ENCODE results near the gene PTCSC3.
"Not testable (repeated sequence)": the region's sequence is repeated elsewhere in the genome, so short reads cannot be mapped to it uniquely, and the experiment has no call there.

Gene PTCSC3

DNA sequence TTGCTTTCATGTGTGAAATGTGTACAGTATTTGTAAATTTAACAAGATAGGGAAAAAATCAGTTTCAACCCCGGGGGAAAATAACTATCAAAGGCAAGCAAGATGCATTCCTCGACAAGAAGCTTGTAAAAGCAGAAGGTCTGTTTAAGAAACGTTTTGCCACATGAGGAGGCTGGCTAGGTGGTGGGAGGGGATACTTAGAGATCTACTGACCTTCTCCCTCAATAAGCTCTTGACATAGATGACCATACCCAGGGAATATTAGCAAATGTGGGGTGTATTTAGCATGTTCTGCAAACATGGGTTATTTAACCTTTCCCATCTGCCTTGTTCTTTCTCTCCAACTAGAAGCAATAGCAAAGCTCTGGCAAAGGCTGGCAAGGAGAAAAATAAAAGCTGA is 4.9 kb downstream of the PTCSC3 start:
- no peak for DNase-seq

DNA sequence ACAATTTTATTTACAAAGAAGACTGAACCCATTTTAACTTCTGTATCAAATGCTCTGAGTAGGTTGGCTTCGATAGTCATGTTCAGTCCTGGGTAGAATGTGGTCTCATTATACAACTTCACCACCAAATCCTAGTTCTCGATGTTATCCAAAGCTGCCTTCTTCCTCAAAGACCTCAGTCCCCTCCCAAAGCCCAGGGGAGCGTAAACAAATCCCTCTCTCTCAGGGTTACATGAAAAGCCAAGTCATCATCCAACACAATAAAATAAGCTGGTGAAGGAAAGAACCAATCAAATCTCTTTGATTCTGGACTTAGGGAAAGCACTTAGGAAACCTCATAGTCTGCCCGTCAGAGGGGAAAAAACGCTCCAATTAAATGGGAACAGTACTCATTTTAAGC is 9.1 kb downstream of the PTCSC3 start:
- DNase-seq = peak; percentile 77

DNA sequence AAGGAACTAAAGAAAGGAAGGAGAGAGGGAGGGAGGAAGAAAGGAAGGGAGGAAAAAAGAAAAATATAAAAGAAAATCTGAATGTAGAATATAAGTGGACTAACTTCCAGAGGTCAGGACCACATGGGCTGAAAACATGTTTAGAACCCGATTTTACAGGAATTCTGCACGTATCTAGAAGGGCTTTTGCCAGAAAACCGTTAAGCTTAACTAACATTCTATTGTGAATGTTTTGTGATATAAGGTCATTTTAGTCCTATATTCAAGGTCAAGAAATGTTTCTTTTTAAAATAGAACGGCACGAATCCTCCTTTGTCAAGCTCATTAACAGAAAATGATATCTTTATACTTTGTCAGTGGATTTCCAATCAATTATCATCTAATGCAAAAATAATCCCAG is 13.1 kb downstream of the PTCSC3 start:
- DNase-seq = no peak

DNA sequence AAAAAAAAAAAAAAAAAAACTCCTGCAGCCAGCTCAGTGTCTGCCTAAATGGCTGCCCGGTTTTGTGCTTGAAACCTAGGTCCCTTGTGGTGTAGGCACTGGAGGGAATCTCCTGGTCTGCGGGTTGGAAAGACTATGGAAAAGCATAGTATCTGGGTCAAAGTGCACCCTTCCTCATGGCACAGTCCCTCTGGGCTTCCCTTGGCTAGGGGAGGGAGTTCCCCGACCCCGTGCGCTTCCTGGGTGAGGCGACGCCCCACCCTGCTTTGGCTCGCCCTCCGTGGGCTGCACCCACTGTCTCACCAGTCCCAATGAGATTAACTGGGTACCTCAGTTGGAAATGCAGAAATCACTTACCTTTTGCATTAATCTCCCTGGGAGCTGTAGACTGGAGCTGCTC is 14.3 kb downstream of the PTCSC3 start:
- no peak for DNase-seq

DNA sequence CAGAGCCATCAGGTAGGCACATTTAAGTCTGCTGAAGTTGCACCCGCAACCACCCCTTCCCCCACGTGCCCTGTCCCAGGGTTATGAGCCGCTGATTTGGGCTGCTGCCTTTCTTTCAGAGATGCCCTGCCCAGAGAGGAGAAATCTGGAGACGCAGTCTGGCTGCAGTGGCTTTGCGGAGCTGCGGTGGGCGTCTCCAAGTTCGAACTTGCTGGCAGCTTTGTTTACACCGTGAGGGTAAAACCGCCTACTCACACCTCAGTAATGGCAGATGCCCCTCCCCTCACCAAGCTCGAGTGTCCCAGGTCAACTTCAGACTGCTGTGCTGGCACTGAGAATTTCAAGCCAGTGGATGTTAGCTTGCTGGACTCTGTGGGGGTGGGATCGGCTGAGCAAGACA is 14.7 kb downstream of the PTCSC3 start:
- no peak for DNase-seq

DNA sequence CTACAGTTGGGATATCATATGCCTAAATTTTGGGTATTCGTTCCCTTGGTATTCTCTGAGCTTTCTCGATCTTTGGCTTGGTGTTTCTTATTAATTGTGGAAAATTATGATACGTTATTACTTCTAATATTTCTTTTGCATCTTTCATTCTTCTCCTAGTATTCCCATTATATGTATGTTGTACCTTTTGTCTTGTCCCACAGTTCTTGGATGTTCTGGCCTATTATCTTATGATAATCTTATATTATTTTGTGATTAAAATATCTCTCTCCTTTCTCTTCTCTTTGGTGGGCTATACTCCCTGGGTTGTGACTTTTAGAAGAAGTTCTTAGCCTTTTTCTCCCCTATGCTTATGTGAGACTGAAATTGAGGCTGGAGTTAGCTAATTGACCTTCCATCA is 25.2 kb downstream of the PTCSC3 start:
- DNase-seq = no peak

DNA sequence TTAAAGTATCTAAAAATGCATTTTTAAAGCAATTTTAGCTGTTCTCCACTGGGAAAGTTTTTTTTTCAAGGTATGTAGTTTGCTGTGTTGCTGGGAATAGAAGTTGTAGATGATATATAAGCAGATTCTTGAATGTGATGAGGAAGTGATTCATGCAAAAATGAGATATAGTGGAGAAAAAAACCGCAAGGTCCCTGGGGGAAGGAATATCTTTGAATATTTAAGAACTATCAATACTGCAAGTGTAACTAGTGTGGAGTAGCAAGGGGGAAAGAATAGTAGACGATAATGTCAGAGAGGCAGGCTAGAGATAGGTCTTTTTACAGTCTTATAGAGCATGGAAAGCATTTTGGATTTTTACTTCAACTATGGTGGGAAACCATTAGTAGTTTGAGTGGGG is 42.5 kb downstream of the PTCSC3 start:
- DNase-seq = no peak

DNA sequence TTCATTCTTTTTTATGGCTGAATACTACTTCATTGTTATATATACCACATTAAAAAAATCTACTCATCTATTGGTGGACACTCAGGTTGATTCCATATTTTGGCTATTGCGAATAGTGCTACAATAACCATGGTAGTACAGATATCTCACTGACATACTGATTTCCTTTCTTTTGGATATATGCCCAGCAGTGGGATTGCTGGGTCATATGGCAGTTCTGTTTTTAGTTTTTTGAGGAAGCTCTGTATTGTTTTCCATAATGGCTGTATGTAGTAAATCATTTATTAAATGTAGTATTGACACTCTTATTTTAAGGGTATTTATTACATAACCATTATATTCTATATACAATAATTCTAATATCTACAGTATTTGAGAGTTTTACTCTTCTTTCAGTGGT is 43.7 kb downstream of the PTCSC3 start:
- DNase-seq = no peak

DNA sequence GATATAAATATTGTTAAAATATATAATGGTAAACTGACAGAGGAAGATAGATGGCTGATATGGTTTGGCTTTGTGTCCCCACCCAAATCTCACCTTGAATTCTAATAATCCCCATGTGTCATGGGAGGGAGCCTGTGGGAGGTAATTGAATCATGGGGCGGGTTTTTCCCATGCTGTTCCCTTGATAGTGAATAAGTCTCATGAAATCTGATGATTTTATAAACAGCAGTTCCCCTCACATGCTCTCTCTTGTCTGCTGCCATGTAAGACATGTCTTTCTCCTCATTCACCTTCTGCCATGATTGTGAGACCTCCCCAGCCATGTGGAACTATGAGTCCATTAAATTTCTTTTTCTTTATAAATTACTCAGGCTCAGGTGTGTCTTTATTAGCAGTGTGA is 46.3 kb downstream of the PTCSC3 start:
- DNase-seq = no peak

DNA sequence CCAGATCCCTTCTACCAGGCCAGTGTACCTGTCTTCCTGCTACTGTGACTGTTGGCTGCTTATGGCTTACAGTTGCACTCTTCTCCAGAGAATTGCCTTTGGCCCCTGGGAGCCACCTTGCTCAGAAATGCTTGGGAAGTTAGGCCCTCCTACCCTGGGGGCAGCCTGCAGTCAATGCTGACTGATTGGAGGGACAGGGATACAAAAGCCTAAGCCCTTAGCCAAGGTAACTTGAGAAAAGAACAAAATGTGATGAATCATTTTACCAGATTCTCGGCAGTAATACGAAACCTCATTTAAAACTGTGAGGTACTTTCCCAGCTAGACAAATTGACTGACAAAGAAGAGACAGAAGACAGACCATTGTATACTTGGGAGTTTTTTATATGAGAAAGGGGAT is 47.3 kb downstream of the PTCSC3 start:
- DNase-seq = peak; percentile 65

DNA sequence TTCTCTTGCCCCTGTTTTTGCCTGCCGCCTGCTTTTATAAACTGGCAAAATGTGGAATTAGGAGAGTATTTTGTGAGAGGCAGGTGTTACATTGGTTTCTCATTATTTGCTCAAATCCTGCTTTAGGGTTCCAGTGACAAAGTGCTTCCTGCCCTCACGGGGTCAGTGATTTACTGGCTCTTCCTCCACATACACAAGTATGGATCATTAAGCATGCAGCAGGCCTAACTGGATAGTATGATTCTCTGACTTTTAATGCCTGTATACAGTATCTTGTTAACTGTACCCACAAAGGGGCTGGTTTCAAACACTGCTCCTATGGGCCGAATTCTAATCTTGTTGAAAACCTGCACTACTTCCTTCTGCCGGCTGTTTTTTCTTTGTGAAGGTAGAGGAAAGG is 63.2 kb downstream of the PTCSC3 start:
- DNase-seq = no peak

DNA sequence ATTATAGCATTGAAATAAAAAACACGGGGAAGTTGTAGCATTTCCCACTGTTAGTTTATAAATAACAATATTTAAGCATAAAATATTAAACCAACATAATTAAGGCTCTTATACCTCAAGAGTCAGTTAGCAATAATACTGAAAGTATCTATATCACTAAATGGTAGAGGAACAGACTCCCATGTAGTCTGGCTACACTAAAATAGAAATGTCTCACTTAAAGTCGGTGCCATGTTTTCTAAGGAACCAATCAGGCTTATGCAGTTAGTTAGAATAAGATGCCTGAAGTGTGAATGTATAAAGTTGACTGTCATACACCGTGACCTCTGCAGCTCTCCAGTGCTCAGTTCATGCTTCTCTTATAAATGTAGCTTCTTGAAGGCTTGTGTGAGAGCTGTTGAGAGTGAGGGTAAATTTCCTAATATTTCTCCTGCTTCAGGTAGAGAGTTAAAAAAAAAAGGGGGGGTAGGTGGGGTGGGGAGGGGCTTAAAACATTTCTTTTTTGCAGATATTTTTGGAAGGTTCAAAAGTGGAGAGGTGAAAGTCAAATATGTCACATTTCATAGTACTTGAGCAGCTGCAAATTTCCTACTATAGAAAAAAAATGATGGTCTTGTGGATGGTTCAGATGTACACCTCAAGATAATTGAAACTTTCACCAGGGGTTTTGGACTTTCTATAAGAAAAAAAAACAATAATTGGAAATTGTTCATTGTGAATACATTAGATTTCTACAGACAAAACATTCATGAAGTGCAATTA is 64.5 kb downstream of the PTCSC3 start:
- DNase-seq = no peak

DNA sequence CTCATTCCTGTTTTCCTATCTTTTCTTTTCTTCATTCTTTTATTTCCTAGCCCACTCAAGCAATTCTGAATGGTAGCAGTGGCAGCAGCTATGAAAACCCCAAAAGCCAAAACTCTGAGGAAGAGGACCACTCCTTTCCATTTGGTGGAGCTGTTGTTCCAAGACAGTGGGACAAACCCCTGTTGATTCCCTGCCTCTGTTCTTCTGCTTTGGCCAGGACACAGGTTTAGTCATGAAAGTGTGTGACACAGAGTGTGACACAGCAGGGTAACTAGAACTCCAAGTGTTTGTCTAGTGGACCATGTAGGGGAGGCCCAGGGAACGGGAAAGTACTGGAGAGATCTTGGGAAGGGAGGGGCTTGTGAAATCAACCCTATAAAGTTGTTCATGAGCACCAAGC is 71.1 kb downstream of the PTCSC3 start:
- peak; percentile 36 for DNase-seq

DNA sequence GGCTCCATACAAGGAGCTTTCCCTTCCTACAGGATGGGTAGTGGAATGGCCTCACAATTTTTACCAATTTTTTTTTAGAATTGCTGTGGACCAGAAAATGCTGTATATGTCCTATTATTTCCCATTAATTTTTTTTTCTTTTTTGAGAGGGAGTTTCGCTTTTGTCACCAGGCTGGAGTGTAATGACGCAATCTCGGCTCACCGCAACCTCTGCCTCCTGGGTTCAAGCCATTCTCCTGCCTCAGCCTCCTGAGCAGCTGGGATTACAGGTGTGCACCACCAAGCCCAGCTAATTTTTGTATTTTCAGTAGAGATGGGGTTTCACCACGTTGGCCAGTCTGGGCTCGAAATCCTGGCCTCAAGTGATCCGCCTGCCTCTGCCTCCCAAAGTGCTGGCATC is 72.3 kb downstream of the PTCSC3 start:
- not testable (repeated sequence) for DNase-seq

DNA sequence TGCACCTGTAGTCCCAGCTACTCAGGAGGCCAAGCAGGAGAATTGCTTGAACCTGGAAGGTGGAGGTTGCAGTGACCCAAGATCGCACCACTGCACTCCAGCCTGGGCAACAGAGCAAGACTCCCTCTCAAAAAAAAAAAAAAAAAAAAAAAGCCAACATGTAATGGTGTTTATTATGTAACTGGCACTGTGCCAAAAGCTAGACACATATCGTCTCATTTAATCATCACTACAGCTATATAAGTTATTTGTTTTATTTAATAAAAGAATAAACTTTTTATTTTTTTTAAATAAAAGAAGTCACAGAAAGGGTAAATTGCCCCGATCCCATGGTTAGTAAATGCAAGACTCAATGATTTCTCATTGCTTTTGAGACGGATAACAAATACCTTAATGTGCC is 76.9 kb downstream of the PTCSC3 start:
- DNase-seq = no peak

DNA sequence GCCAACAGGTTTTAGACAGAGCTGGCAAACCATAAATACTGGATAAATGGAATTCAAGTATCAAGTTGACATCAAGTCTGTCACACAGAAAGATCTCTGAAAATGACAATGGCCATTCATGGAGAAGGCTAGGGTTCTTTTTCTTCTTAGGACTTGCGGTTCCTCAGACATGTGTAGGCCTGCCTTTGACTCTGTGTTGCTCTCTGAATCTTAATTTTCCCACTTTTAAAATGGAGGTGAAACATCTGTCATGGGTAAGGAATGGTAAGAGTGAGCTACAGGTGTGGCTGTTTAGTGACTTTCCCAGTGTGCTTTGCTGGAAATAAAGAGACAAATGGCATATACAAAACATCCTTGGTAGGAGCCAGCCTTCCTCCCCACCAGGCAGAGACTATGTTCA is 79.2 kb downstream of the PTCSC3 start:
- DNase-seq = no peak

DNA sequence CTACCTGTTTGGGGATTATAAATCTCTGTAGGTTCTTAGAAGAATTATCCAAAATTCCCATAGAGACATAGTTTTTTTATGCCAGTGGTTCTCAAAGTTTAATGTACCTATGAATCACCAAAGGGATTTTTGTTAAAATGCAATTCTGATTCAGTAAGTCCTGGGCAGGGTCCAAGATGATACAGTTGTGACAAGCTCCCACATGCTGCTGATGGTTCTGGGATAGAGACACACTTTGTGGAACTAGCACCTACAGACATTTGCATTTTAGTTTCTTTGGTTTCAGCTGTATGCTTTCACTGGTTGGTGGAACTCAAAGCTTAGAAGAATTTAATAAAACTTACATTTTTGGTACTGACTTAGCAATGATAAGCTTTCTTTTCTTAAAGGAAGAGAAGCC is 80.4 kb downstream of the PTCSC3 start:
- DNase-seq = no peak

DNA sequence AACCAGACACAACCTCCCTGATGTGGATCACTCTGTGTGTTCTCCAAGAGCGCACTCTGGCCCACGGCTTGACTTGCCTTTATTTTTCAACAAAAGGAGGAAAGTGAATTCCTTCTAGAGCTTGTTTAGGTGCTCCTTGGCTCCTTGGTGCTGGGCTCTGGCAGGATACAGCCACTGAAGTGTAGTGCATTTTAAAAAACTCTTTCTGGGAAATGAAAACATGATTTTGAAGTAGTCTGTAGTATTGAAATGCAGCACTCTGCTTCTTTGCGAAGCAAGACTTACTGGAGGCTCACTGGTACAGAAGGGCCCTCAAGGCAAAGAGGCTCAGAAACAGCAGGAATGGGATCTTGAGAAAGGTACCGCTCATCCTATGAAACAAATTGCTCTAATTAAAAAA is 81.6 kb downstream of the PTCSC3 start:
- no peak for DNase-seq

DNA sequence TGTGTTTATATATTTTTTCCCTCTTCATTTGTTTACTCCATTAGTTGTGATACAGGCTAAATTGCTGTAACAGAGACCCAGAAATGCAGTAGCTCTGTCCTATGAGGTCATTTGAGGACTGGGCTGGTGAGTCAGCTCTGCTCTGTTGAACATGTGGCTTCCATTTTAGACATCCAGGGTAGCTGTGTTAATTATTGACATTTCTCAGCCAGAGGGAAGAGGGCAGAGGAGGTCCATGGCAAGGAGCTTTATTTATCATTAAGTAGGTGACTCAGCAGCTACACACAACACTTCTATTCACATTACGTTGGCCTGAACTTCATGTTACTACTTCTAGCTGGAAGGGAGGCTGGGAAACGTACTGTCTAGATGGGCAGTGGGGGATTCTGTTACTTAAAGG is 85.4 kb downstream of the PTCSC3 start:
- DNase-seq = no peak

DNA sequence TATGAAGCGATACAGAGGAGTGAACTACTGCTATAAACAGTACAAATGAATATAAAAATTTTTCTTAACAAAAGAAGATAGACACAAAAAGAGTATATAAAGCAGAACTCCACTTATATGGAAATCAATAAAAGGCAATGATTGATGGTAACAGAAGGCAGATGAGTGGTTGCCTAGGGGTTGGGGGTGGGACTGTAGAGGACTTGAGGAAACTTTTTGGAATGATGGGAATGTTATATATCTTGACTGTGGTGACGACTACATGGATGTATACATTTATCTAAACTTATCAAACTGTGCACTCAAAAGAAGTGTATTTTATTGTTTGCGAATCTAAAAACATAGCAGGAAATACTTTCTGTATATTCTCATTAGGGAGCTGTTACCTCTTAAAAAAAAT is 89.1 kb downstream of the PTCSC3 start:
- no peak for DNase-seq

DNA sequence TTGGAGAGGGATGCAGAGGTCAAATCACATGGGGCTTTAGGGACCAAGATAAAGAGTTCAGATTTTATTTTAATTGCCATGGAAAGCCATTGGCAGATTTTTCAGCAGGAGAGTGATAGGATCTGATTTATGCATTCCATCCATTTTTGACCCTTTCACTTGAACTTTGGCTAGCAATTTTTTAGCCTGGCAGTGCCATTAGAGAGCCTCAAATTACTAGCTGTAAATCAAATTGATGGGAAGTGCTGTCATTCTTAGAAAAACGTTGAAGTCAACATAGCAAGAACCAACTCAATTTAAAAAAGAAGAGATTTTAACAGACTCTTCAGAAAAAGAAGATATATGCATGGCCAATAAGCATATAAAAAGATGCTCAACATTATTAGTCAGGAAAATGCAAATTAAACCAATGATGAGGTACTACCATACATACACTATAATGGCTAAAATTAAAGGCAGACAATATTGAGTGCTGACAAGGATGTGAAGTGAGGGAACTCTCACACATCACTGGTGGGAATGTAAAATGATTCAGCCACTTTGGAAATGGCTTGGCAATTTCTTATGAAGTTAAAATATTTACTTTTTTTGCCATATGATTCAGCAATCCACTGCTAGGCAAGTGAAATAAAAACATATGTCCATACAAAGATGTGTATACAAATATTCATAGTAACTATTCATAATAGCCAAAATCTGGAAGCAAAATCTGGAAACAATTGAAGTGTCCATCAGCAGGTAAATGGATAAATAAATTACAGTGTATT is 89.7 kb downstream of the PTCSC3 start:
- no peak for DNase-seq

DNA sequence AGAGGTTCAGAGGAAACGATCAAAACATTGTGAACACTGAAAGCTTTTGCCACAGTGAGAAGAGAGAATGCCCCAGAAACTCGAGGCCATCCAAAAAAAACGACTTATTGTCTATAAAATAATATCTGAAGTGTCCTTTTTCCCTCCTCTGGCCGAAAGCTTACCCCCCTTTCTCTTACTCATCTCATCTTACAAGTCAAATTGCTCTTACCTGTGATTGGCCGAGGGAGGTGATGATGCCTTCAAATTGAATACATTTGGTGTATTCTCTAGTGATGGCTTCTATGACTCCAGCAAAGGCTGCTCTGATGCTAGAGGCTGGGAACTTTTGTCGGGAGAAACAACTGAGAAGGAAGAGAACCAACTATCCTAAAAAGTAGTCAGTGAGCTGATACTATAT is 90.7 kb downstream of the PTCSC3 start:
- no peak for DNase-seq
